Measurements from ENCODE around the gene EFHC2. TPM values are rescaled to one million over a fixed set of nuclear protein-coding genes. Genes with fewer than 3 reads are reported as not detected.

Gene EFHC2
- total RNA-seq, 1 donor from 2014 or later = 3.2 TPM

- intact Hi-C loops (cut with DNase I) = loop anchor here (10.0 kb wide), 1 partner anchor 1891 kb away; no protein-coding TSS in a partner anchor
- no peak overlapping the region for H3K27ac ChIP-seq
- no peak for DNase-seq (ENCODE audit: extremely low spot score in 2 of 2)
Measured at GRCh38 chrX:44174061-44174460, 169.4 kb downstream of the EFHC2 start.

GRCh38 chrX:44173219-44173618, 170.3 kb downstream of the EFHC2 start:
- no peak overlapping the region for H3K27ac ChIP-seq
- no peaks in the 10 kb centered on the region for H3K9me3 ChIP-seq
- TF ChIP-seq CTCF (IDR thresholded peaks at IDR 0.05) (no peak), POLR2A (IDR thresholded peaks at IDR 0.05) (no peak), POLR2AphosphoS5 (IDR thresholded peaks at IDR 0.05; ENCODE audit: insufficient read depth in 1 of 2, low read depth in 1 of 2) (no peak)
- H3K4me3 ChIP-seq = no peak overlapping the region
- H3K4me1 ChIP-seq = no peaks in the 10 kb centered on the region
- intact Hi-C loops (cut with DNase I) = loop anchor here (10.0 kb wide), 1 partner anchor 1892 kb away; no protein-coding TSS in a partner anchor
- no peaks in the 10 kb centered on the region for H3K27me3 ChIP-seq
- H3K36me3 ChIP-seq = no peaks in the 10 kb centered on the region
- DNase-seq (ENCODE audit: extremely low spot score in 2 of 2) = no peak

More at GRCh38 chrX:44174061-44174460, 169.4 kb downstream of the EFHC2 start:
- Histone ChIP-seq H3K36me3 (no peaks in the 10 kb centered on the region), H3K9me3 (no peaks in the 10 kb centered on the region), H3K4me3 (no peak overlapping the region), H3K4me1 (no peaks in the 10 kb centered on the region), H3K27me3 (no peaks in the 10 kb centered on the region)
- TF ChIP-seq POLR2AphosphoS5 (IDR thresholded peaks at IDR 0.05; ENCODE audit: insufficient read depth in 1 of 2, low read depth in 1 of 2) (no peak), CTCF (IDR thresholded peaks at IDR 0.05) (no peak), POLR2A (IDR thresholded peaks at IDR 0.05) (no peak)

- intact Hi-C loops (cut with DNase I) = no loop called here
- Histone ChIP-seq H3K27me3 (no peaks in the 10 kb centered on the region), H3K36me3 (no peaks in the 10 kb centered on the region), H3K4me1 (no peaks in the 10 kb centered on the region), H3K27ac (no peak overlapping the region), H3K9me3 (no peaks in the 10 kb centered on the region), H3K4me3 (no peak overlapping the region)
- no peak for DNase-seq (ENCODE audit: extremely low spot score in 2 of 2)
- TF ChIP-seq POLR2A (IDR thresholded peaks at IDR 0.05) = no peak
- no peak for TF ChIP-seq CTCF (IDR thresholded peaks at IDR 0.05)
- TF ChIP-seq POLR2AphosphoS5 (IDR thresholded peaks at IDR 0.05; ENCODE audit: insufficient read depth in 1 of 2, low read depth in 1 of 2) = no peak
Measured at GRCh38 chrX:44167116-44167515, 176.4 kb downstream of the EFHC2 start.

- TF ChIP-seq POLR2AphosphoS5 (IDR thresholded peaks at IDR 0.05; ENCODE audit: insufficient read depth in 1 of 2, low read depth in 1 of 2) = no peak
- no peaks in the 10 kb centered on the region for H3K27me3 ChIP-seq
- no peak overlapping the region for H3K4me3 ChIP-seq
- H3K36me3 ChIP-seq = no peaks in the 10 kb centered on the region
- H3K4me1 ChIP-seq = no peaks in the 10 kb centered on the region
- H3K27ac ChIP-seq = no peak overlapping the region
- no peaks in the 10 kb centered on the region for H3K9me3 ChIP-seq
- DNase-seq (ENCODE audit: extremely low spot score in 2 of 2) = no peak
- intact Hi-C loops (cut with DNase I) = no loop called here
Measured at GRCh38 chrX:44162964-44163475, 180.5 kb downstream of the EFHC2 start.

GRCh38 chrX:44157858-44158257, 185.6 kb downstream of the EFHC2 start:
- no peak for TF ChIP-seq CTCF (IDR thresholded peaks at IDR 0.05)
- no peak for TF ChIP-seq POLR2AphosphoS5 (IDR thresholded peaks at IDR 0.05; ENCODE audit: insufficient read depth in 1 of 2, low read depth in 1 of 2)
- H3K36me3 ChIP-seq = no peaks in the 10 kb centered on the region
- no peak overlapping the region for H3K4me3 ChIP-seq
- intact Hi-C loops (cut with DNase I) = no loop called here
- no peaks in the 10 kb centered on the region for H3K4me1 ChIP-seq
- no peaks in the 10 kb centered on the region for H3K9me3 ChIP-seq
- peaks cover 5% of the 10 kb centered on the region for H3K27me3 ChIP-seq
- H3K27ac ChIP-seq = peak overlapping the region; percentile 39
- peak in 1 of 2 donors; percentile 89 for DNase-seq (ENCODE audit: extremely low spot score in 2 of 2)

All from vagina (tissue), 2 donors.